Uterus (tissue), 2 donors: ENCODE results near the gene LYRM4.

Source experiments
- CTCF ChIP-seq, 4 experiments: fragments of 200-600 bp in 2 of 4; fragments of 450-650 bp in 2 of 4; sonication (generic) in 2 of 4; IDR thresholded peaks; one replicate each; pipeline ENCODE4 v1.5.1; 2016 to 2019; ENCODE audit warnings: antibody characterized with exemption in 4 of 4, mild to moderate bottlenecking in 2 of 4, moderate library complexity in 1 of 4
- POLR2A ChIP-seq, 2 donors: fragments of 450-650 bp; IDR thresholded peaks; one replicate each; pipeline ENCODE4 v1.6.1; 2016; ENCODE audit warnings: antibody characterized with exemption in 2 of 2, mild to moderate bottlenecking in 1 of 2, moderate library complexity in 1 of 2

GRCh38 chr6:5151955-5152401, 108.8 kb downstream of the LYRM4 start:
- TF ChIP-seq CTCF (IDR thresholded peaks at IDR 0.05): no peak
- TF ChIP-seq POLR2A (IDR thresholded peaks at IDR 0.05): no peak
